Adrenal gland (tissue), 5 donors: ENCODE data around the gene NPY4R.
"Not testable (repeated sequence)": the region's sequence is repeated elsewhere in the genome, so short reads cannot be mapped to it uniquely, and the experiment has no call there.

Source experiments
- POLR2A ChIP-seq, 2 donors: fragments of 450-650 bp; IDR thresholded peaks; one replicate each; pipeline ENCODE4 v1.6.1; 2017; ENCODE audit warnings: antibody characterized with exemption in 2 of 2, mild to moderate bottlenecking in 2 of 2, moderate library complexity in 1 of 2
- TF ChIP-seq, protein P1 (sequence below), 6 experiments: fragments of 450-650 bp in 4 of 6; fragments of 200-600 bp in 2 of 6; sonication (generic) in 1 of 6; IDR thresholded peaks; 1 replicate in 5 of 6; 2 replicates in 1 of 6; pipeline versions ENCODE4 v1.5.1 to v1.8.0; 2016 to 2021; ENCODE audit warnings: antibody characterized with exemption in 6 of 6, mild to moderate bottlenecking in 2 of 6, moderate library complexity in 1 of 6
- donor health status: DM: no; HTN: no; CAD: no.

DNA sequence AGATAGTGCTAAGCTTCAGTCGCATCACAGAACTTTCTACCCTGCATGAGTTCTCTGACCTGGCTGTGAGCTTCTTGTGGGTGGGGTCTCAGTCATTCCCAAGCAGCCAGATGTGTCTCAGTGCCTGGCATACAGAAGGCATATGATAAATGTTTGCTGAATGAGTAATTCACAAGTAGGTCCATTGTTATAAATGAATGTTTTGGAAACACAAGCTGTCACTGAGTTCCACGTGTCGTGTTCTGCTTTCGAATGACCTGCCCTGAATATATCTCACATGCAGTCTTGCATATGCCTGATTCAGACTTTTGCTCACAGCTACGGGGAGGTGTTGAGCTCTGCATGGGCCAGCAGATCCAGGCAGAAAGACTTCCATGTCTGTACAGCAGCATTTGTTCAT lies 46.2 kb upstream of the NPY4R start:
- TF ChIP-seq, protein P1, sequence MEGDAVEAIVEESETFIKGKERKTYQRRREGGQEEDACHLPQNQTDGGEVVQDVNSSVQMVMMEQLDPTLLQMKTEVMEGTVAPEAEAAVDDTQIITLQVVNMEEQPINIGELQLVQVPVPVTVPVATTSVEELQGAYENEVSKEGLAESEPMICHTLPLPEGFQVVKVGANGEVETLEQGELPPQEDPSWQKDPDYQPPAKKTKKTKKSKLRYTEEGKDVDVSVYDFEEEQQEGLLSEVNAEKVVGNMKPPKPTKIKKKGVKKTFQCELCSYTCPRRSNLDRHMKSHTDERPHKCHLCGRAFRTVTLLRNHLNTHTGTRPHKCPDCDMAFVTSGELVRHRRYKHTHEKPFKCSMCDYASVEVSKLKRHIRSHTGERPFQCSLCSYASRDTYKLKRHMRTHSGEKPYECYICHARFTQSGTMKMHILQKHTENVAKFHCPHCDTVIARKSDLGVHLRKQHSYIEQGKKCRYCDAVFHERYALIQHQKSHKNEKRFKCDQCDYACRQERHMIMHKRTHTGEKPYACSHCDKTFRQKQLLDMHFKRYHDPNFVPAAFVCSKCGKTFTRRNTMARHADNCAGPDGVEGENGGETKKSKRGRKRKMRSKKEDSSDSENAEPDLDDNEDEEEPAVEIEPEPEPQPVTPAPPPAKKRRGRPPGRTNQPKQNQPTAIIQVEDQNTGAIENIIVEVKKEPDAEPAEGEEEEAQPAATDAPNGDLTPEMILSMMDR (IDR thresholded peaks at IDR 0.05), result not testable (repeated sequence)
- TF ChIP-seq POLR2A (IDR thresholded peaks at IDR 0.05), result not testable (repeated sequence)
